Trophoblast cell (in vitro differentiated cells and primary cell): ENCODE measurements around the gene FAM184B.

Source experiments
- DNase-seq, 2 donors: peaks; one replicate each; pipeline ENCODE4 v3.0.0-alpha.2; 2016
- H2AFZ ChIP-seq: 2 replicates; pipeline ENCODE4 v1.6.1; 2013; ENCODE audit warnings: low read length, moderate library complexity, mild to moderate bottlenecking; ENCODE audit not compliant: insufficient read depth, poor library complexity
- H2AK5ac ChIP-seq: 2 replicates; pipeline ENCODE4 v1.6.1; 2013; ENCODE audit warnings: mild to moderate bottlenecking, low read length
- H2BK120ac ChIP-seq: 2 replicates; pipeline ENCODE4 v1.6.1; 2013; ENCODE audit warnings: low read length, mild to moderate bottlenecking, moderate library complexity; ENCODE audit not compliant: insufficient read depth, poor library complexity
- H2BK12ac ChIP-seq: 2 replicates; pipeline ENCODE4 v1.6.1; 2013; ENCODE audit warnings: mild to moderate bottlenecking, low read length, moderate library complexity
- H2BK5ac ChIP-seq: 2 replicates; pipeline ENCODE4 v1.6.1; 2013; ENCODE audit warnings: low read length, low read depth, moderate library complexity, mild to moderate bottlenecking; ENCODE audit not compliant: poor library complexity
- H3K14ac ChIP-seq: 2 replicates; pipeline ENCODE4 v1.6.1; 2013; ENCODE audit warnings: mild to moderate bottlenecking, low read length
- H3K18ac ChIP-seq: 2 replicates; pipeline ENCODE4 v1.6.1; 2013; ENCODE audit warnings: mild to moderate bottlenecking, low read length
- H3K23ac ChIP-seq: 2 replicates; pipeline ENCODE4 v1.6.1; 2013; ENCODE audit warnings: low read length
- H3K27ac ChIP-seq: 2 replicates; pipeline ENCODE4 v1.5.1; 2013; ENCODE audit warnings: low read depth, mild to moderate bottlenecking, inconsistent platforms, low read length, moderate library complexity
- H3K27me3 ChIP-seq: 2 replicates; pipeline ENCODE4 v1.6.1; 2013; ENCODE audit warnings: inconsistent platforms, mild to moderate bottlenecking, low read length, moderate library complexity; ENCODE audit not compliant: insufficient read depth
- H3K36me3 ChIP-seq, 2 experiments: 1 replicate in 1 of 2; 2 replicates in 1 of 2; pipeline ENCODE4 v1.6.1; 2013; ENCODE audit warnings: low read length in 2 of 2, mild to moderate bottlenecking in 2 of 2, moderate library complexity in 1 of 2; ENCODE audit not compliant: insufficient read depth in 2 of 2, control insufficient read depth in 1 of 2
- H3K4ac ChIP-seq: 2 replicates; pipeline ENCODE4 v1.6.1; 2013; ENCODE audit warnings: low read depth, mild to moderate bottlenecking, low read length, moderate library complexity
- H3K4me1 ChIP-seq, 2 experiments: 1 replicate in 1 of 2; 2 replicates in 1 of 2; pipeline ENCODE4 v1.6.1; 2013; ENCODE audit warnings: low read length in 2 of 2, mild to moderate bottlenecking in 2 of 2, moderate library complexity in 1 of 2; ENCODE audit not compliant: insufficient read depth in 2 of 2, control insufficient read depth in 1 of 2
- H3K4me2 ChIP-seq: 2 replicates; pipeline ENCODE4 v1.6.1; 2013; ENCODE audit warnings: inconsistent platforms, mild to moderate bottlenecking, low read length, moderate library complexity
- H3K4me3 ChIP-seq: 2 replicates; pipeline ENCODE4 v1.5.1; 2013; ENCODE audit warnings: mild to moderate bottlenecking, low read depth, low read length, inconsistent platforms
- H3K79me1 ChIP-seq: one replicate; pipeline ENCODE4 v1.6.1; 2013; ENCODE audit warnings: low read length
- H3K79me2 ChIP-seq: 2 replicates; pipeline ENCODE4 v1.6.1; 2013; ENCODE audit warnings: low read length, mild to moderate bottlenecking; ENCODE audit not compliant: control insufficient read depth, insufficient read depth, poor library complexity
- H3K9ac ChIP-seq: 2 replicates; pipeline ENCODE4 v1.6.1; 2013; ENCODE audit warnings: mild to moderate bottlenecking, low read length
- H3K9me3 ChIP-seq: 2 replicates; pipeline ENCODE4 v1.6.1; 2013; ENCODE audit warnings: low read depth, mild to moderate bottlenecking, control low read depth, inconsistent platforms, low read length; ENCODE audit not compliant: insufficient read depth
- H4K12ac ChIP-seq: 2 replicates; pipeline ENCODE4 v1.6.1; 2013; ENCODE audit warnings: low read depth, mild to moderate bottlenecking, low read length, moderate library complexity
- H4K8ac ChIP-seq: 2 replicates; pipeline ENCODE4 v1.6.1; 2013; ENCODE audit warnings: low read depth, mild to moderate bottlenecking, low read length, moderate library complexity
- H4K91ac ChIP-seq: one replicate; pipeline ENCODE4 v1.6.1; 2013; ENCODE audit warnings: low read depth, mild to moderate bottlenecking, low read length, moderate library complexity
- WGBS: extraction: QIAGEN DNeasy Blood & Tissue Kit; methylation state at CpG from one replicate; pipeline ENCODE4 v1.1.7; 2013; ENCODE audit warnings: missing lambda C conversion rate; ENCODE audit not compliant: insufficient read length, insufficient coverage; ENCODE audit errors: extremely low coverage; 5-methylcytosine and 5-hydroxymethylcytosine counted together

The FAM184B gene

GRCh38 chr4:17726911-17727310, 54.5 kb downstream of the FAM184B start:
- Histone ChIP-seq H3K79me1 (no peaks in the 10 kb centered on the region), H4K91ac (no peak overlapping the region), H3K23ac (no peak overlapping the region), H2AFZ (no peak overlapping the region), H3K14ac (no peak overlapping the region), H3K18ac (no peak overlapping the region), H4K8ac (no peak overlapping the region), H3K9me3 (peaks cover 2% of the 10 kb centered on the region), H3K9ac (no peak overlapping the region), H3K4ac (no peak overlapping the region), H3K27ac (no peak overlapping the region), H2BK12ac (no peak overlapping the region), H3K4me2 (no peak overlapping the region), H2BK120ac (no peak overlapping the region), H2BK5ac (no peak overlapping the region), H3K27me3 (no peaks in the 10 kb centered on the region), H2AK5ac (no peak overlapping the region), H3K4me1 (peaks cover 0 to 2% of the 10 kb centered on the region in 2 experiments), H3K79me2 (no peaks in the 10 kb centered on the region), H3K4me3 (no peak overlapping the region), H4K12ac (no peak overlapping the region), H3K36me3 (no peaks in the 10 kb centered on the region)
- peak in 1 of 2 donors; percentile 21 for DNase-seq
- no CpG with 5 or more reads among the region's 2 CpGs for whole genome bisulfite sequencing

- H3K27me3 ChIP-seq = no peaks in the 10 kb centered on the region
- no peak overlapping the region for H2BK12ac ChIP-seq
- no peak overlapping the region for H2AK5ac ChIP-seq
- no peak overlapping the region for H3K4me3 ChIP-seq
- H3K9ac ChIP-seq = no peak overlapping the region
- no peak overlapping the region for H3K4ac ChIP-seq
- no peaks in the 10 kb centered on the region for H3K79me1 ChIP-seq
- no CpG with 5 or more reads among the region's 7 CpGs for WGBS
- no peaks in the 10 kb centered on the region for H3K36me3 ChIP-seq
- no peak overlapping the region for H4K12ac ChIP-seq
- no peak overlapping the region for H3K23ac ChIP-seq
- H3K4me1 ChIP-seq = peaks cover 4 to 8% of the 10 kb centered on the region in 2 experiments
- no peak overlapping the region for H4K91ac ChIP-seq
- DNase-seq = no peak
- H3K9me3 ChIP-seq = peaks cover 2% of the 10 kb centered on the region
- H3K4me2 ChIP-seq = no peak overlapping the region
- H4K8ac ChIP-seq = no peak overlapping the region
- H3K79me2 ChIP-seq = no peaks in the 10 kb centered on the region
- no peak overlapping the region for H3K18ac ChIP-seq
- H2BK5ac ChIP-seq = no peak overlapping the region
- no peak overlapping the region for H2BK120ac ChIP-seq
- H2AFZ ChIP-seq = no peak overlapping the region
- H3K14ac ChIP-seq = no peak overlapping the region
- H3K27ac ChIP-seq = no peak overlapping the region
These were observed 57.8 kb downstream of the FAM184B start for GRCh38 chr4:17723648-17724047.

- no peak for DNase-seq
- Histone ChIP-seq H2AK5ac (no peak overlapping the region), H3K36me3 (no peaks in the 10 kb centered on the region), H3K79me2 (no peaks in the 10 kb centered on the region), H3K27ac (no peak overlapping the region), H3K18ac (no peak overlapping the region), H4K8ac (no peak overlapping the region), H3K4me1 (peaks cover 4 to 8% of the 10 kb centered on the region in 2 experiments), H2AFZ (no peak overlapping the region), H2BK5ac (no peak overlapping the region), H3K23ac (no peak overlapping the region), H4K91ac (no peak overlapping the region), H4K12ac (no peak overlapping the region), H2BK120ac (no peak overlapping the region), H3K14ac (no peak overlapping the region), H3K4me3 (no peak overlapping the region), H3K4me2 (no peak overlapping the region), H3K4ac (no peak overlapping the region), H3K9me3 (no peaks in the 10 kb centered on the region), H3K79me1 (no peaks in the 10 kb centered on the region), H3K9ac (no peak overlapping the region), H2BK12ac (no peak overlapping the region), H3K27me3 (no peaks in the 10 kb centered on the region)
- no CpG with 5 or more reads among the region's 3 CpGs for WGBS
These were observed 59.1 kb downstream of the FAM184B start for GRCh38 chr4:17722356-17722700.

GRCh38 chr4:17721496-17722355, 59.7 kb downstream of the FAM184B start:
- Histone ChIP-seq H3K14ac (no peak overlapping the region), H4K8ac (no peak overlapping the region), H4K91ac (no peak overlapping the region), H2BK120ac (no peak overlapping the region), H3K23ac (no peak overlapping the region), H3K4ac (no peak overlapping the region), H4K12ac (no peak overlapping the region), H3K27ac (no peak overlapping the region), H3K36me3 (no peaks in the 10 kb centered on the region), H2AK5ac (no peak overlapping the region), H3K4me2 (no peak overlapping the region), H3K27me3 (no peaks in the 10 kb centered on the region), H3K9ac (no peak overlapping the region), H3K9me3 (no peaks in the 10 kb centered on the region), H2BK12ac (no peak overlapping the region), H3K4me3 (no peak overlapping the region), H3K18ac (no peak overlapping the region), H3K79me2 (no peaks in the 10 kb centered on the region), H3K4me1 (peaks cover 4 to 8% of the 10 kb centered on the region in 2 experiments), H2BK5ac (no peak overlapping the region), H3K79me1 (no peaks in the 10 kb centered on the region), H2AFZ (no peak overlapping the region)
- no CpG with 5 or more reads among the region's 16 CpGs for WGBS
- DNase-seq = no peak
